ENCODE measurements around the gene NTM.

NTM gene

GRCh38 chr11:131696690-131697089, 326.3 kb downstream of the NTM start:
- Histone ChIP-seq H3K27ac (ENCODE audit: low read depth, low read length) (no peak overlapping the region), H4K20me1 (ENCODE audit: control insufficient read depth, insufficient read depth, low read depth, low read length) (no peaks in the 10 kb centered on the region), H3K4me1 (ENCODE audit: control insufficient read depth, low read length) (no peaks in the 10 kb centered on the region), H3K9me3 (ENCODE audit: control insufficient read depth, insufficient read depth, low read length) (no peaks in the 10 kb centered on the region), H3K27me3 (ENCODE audit: control insufficient read depth, low read length) (no peaks in the 10 kb centered on the region), H3F3A (ENCODE audit: control insufficient read depth, insufficient read depth) (no peaks in the 10 kb centered on the region), H3K79me2 (ENCODE audit: control insufficient read depth, low read length) (no peaks in the 10 kb centered on the region), H3K36me3 (ENCODE audit: control insufficient read depth, low read length) (no peaks in the 10 kb centered on the region), H3K4me3 (ENCODE audit: low read length) (no peak overlapping the region), H3K4me2 (ENCODE audit: low read length) (no peak overlapping the region), H3K9me2 (replicated peaks; ENCODE audit: control insufficient read depth, low read length) (no peaks in the 10 kb centered on the region)
- TF ChIP-seq, protein P1, sequence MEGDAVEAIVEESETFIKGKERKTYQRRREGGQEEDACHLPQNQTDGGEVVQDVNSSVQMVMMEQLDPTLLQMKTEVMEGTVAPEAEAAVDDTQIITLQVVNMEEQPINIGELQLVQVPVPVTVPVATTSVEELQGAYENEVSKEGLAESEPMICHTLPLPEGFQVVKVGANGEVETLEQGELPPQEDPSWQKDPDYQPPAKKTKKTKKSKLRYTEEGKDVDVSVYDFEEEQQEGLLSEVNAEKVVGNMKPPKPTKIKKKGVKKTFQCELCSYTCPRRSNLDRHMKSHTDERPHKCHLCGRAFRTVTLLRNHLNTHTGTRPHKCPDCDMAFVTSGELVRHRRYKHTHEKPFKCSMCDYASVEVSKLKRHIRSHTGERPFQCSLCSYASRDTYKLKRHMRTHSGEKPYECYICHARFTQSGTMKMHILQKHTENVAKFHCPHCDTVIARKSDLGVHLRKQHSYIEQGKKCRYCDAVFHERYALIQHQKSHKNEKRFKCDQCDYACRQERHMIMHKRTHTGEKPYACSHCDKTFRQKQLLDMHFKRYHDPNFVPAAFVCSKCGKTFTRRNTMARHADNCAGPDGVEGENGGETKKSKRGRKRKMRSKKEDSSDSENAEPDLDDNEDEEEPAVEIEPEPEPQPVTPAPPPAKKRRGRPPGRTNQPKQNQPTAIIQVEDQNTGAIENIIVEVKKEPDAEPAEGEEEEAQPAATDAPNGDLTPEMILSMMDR (IDR thresholded peaks at IDR 0.05; ENCODE audit: low read depth, low read length, poor library complexity, severe bottlenecking), result no peak

DNA sequence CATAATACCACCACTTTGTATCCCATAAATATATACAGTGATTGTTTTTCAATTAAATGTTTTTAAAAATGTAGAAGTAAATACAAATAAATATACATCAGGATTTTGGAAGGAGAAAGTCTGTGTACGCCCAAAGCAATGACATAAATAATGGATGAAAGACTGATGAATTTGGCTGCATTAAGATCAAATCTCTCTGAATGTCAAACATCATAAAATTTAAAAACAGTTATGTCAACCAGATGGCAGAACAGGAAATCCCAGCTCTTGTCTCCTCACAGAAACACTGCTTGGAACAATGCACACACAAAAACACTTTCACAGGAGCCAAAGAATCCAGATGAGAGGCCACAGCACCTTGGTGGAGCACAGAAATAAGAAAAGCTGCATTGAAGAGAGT, 332.9 kb downstream of the NTM start:
- Histone ChIP-seq H3K36me3 (ENCODE audit: control insufficient read depth, low read length) (no peaks in the 10 kb centered on the region), H3K4me2 (ENCODE audit: low read length) (no peak overlapping the region), H3K4me3 (ENCODE audit: low read length) (no peak overlapping the region), H4K20me1 (ENCODE audit: control insufficient read depth, insufficient read depth, low read depth, low read length) (no peaks in the 10 kb centered on the region), H3K9me3 (ENCODE audit: control insufficient read depth, insufficient read depth, low read length) (no peaks in the 10 kb centered on the region; the same call in 1 of the 2 replicates), H3K79me2 (ENCODE audit: control insufficient read depth, low read length) (no peaks in the 10 kb centered on the region), H3K27ac (ENCODE audit: low read depth, low read length) (no peak overlapping the region), H3K27me3 (ENCODE audit: control insufficient read depth, low read length) (no peaks in the 10 kb centered on the region), H3K9me2 (replicated peaks; ENCODE audit: control insufficient read depth, low read length) (no peaks in the 10 kb centered on the region), H3K4me1 (ENCODE audit: control insufficient read depth, low read length) (no peaks in the 10 kb centered on the region), H3F3A (ENCODE audit: control insufficient read depth, insufficient read depth) (no peaks in the 10 kb centered on the region)
- TF ChIP-seq, protein P1 (IDR thresholded peaks at IDR 0.05; ENCODE audit: low read depth, low read length, poor library complexity, severe bottlenecking), result no peak
- no peak for TF ChIP-seq EZH2phosphoT487 (IDR thresholded peaks at IDR 0.05; ENCODE audit: borderline replicate concordance, low read length)

GRCh38 chr11:131704682-131705081, 334.3 kb downstream of the NTM start:
- Histone ChIP-seq H3K9me3 (ENCODE audit: control insufficient read depth, insufficient read depth, low read length) (no peaks in the 10 kb centered on the region; the same call in 1 of the 2 replicates), H3F3A (ENCODE audit: control insufficient read depth, insufficient read depth) (no peaks in the 10 kb centered on the region), H3K4me2 (ENCODE audit: low read length) (no peak overlapping the region), H3K36me3 (ENCODE audit: control insufficient read depth, low read length) (no peaks in the 10 kb centered on the region), H3K4me3 (ENCODE audit: low read length) (no peak overlapping the region), H4K20me1 (ENCODE audit: control insufficient read depth, insufficient read depth, low read depth, low read length) (no peaks in the 10 kb centered on the region), H3K27me3 (ENCODE audit: control insufficient read depth, low read length) (no peaks in the 10 kb centered on the region), H3K9me2 (replicated peaks; ENCODE audit: control insufficient read depth, low read length) (no peaks in the 10 kb centered on the region), H3K27ac (ENCODE audit: low read depth, low read length) (no peak overlapping the region), H3K79me2 (ENCODE audit: control insufficient read depth, low read length) (no peaks in the 10 kb centered on the region), H3K4me1 (ENCODE audit: control insufficient read depth, low read length) (no peaks in the 10 kb centered on the region)
- TF ChIP-seq, protein P1 (IDR thresholded peaks at IDR 0.05; ENCODE audit: low read depth, low read length, poor library complexity, severe bottlenecking), result no peak
- no peak for TF ChIP-seq EZH2phosphoT487 (IDR thresholded peaks at IDR 0.05; ENCODE audit: borderline replicate concordance, low read length)

DNA sequence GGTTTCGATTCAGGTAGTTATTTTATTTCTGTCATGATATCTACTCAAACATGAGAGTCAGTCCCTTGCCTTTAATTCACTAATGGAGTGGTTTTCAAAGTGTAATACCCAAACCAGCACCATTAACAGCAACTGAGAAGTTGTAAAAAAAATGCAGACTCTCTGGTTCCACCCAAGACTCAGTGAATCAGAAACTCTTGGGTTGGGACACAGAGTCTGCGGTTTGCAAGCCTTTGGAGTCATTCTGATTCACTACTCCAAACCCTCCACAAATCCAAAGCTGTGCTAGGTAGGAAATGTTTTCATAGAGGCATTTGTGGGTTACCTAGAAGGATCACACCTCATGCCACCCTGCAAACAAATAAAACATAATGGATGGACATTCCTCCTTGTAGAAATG, 340.1 kb downstream of the NTM start:
- H3K9me2 ChIP-seq (replicated peaks; ENCODE audit: control insufficient read depth, low read length), result no peaks in the 10 kb centered on the region
- H3K79me2 ChIP-seq (ENCODE audit: control insufficient read depth, low read length), result no peaks in the 10 kb centered on the region
- H4K20me1 ChIP-seq (ENCODE audit: control insufficient read depth, insufficient read depth, low read depth, low read length), result no peaks in the 10 kb centered on the region
- no peak overlapping the region for H3K27ac ChIP-seq (ENCODE audit: low read depth, low read length)
- no peaks in the 10 kb centered on the region for H3K36me3 ChIP-seq (ENCODE audit: control insufficient read depth, low read length)
- H3K4me1 ChIP-seq (ENCODE audit: control insufficient read depth, low read length), result peaks cover 11% of the 10 kb centered on the region
- H3F3A ChIP-seq (ENCODE audit: control insufficient read depth, insufficient read depth), result no peaks in the 10 kb centered on the region
- H3K4me2 ChIP-seq (ENCODE audit: low read length), result no peak overlapping the region
- TF ChIP-seq EZH2phosphoT487 (IDR thresholded peaks at IDR 0.05; ENCODE audit: borderline replicate concordance, low read length), result no peak
- TF ChIP-seq, protein P1 (IDR thresholded peaks at IDR 0.05; ENCODE audit: low read depth, low read length, poor library complexity, severe bottlenecking), result no peak
- no peak overlapping the region for H3K4me3 ChIP-seq (ENCODE audit: low read length)
- no peaks in the 10 kb centered on the region for H3K9me3 ChIP-seq (ENCODE audit: control insufficient read depth, insufficient read depth, low read length)
- no peaks in the 10 kb centered on the region for H3K27me3 ChIP-seq (ENCODE audit: control insufficient read depth, low read length)
